K562 (cell line): ENCODE results near the gene RPLP2. TPM values are rescaled to one million over a fixed set of nuclear protein-coding genes. Genes with fewer than 3 reads are reported as not detected.
A peak's percentile ranks its signal among the peaks of the same experiment; 100 is the strongest.

Source experiments
- ARID1B ChIP-seq: fragments of 450-650 bp; IDR thresholded peaks from 2 replicates; pipeline ENCODE4 v1.6.1; 2016; ENCODE audit warnings: antibody characterized with exemption, mild to moderate bottlenecking, inconsistent platforms
- CBX3 ChIP-seq, 2 experiments: IDR thresholded peaks; 1 replicate in 1 of 2; 2 replicates in 1 of 2; pipeline ENCODE4 v1.6.1; 2012; ENCODE audit warnings: inconsistent platforms in 2 of 2, low read length in 2 of 2, borderline replicate concordance in 1 of 2, control low read depth in 1 of 2
- EP400 ChIP-seq: fragments of 450-650 bp; IDR thresholded peaks from 2 replicates; pipeline ENCODE4 v1.6.1; 2017; ENCODE audit warnings: antibody characterized with exemption, mild to moderate bottlenecking, moderate library complexity
- EWSR1 ChIP-seq: fragments of 450-650 bp; IDR thresholded peaks from 2 replicates; pipeline ENCODE4 v1.6.1; 2018; ENCODE audit warnings: borderline replicate concordance, mild to moderate bottlenecking, low read depth, moderate library complexity; ENCODE audit not compliant: partially characterized antibody
- EZH2 ChIP-seq: IDR thresholded peaks from 2 replicates; pipeline ENCODE4 v1.6.1; 2012; ENCODE audit warnings: low read depth, mild to moderate bottlenecking, inconsistent platforms, low read length, borderline replicate concordance
- FOXA1 ChIP-seq: fragments of 450-650 bp; IDR thresholded peaks from 2 replicates; pipeline ENCODE4 v1.6.1; 2016; ENCODE audit warnings: mild to moderate bottlenecking, borderline replicate concordance
- KLF16 ChIP-seq: IDR thresholded peaks from 2 replicates; pipeline ENCODE4 v1.6.1; 2016; ENCODE audit warnings: antibody characterized with exemption
- MYC ChIP-seq, 2 experiments: fragments of 250-450 bp in 1 of 2; sonication (Bioruptor Pico) in 1 of 2; IDR thresholded peaks; 2 replicates each; pipeline versions ENCODE4 v1.5.1 to v1.6.1; 2012 to 2021; ENCODE audit warnings: low read depth in 2 of 2, borderline replicate concordance in 1 of 2, improper control_type of control experiment in 1 of 2, low read length in 1 of 2, mild to moderate bottlenecking in 1 of 2, moderate library complexity in 1 of 2
- POLR2AphosphoS5 ChIP-seq: IDR thresholded peaks from 2 replicates; pipeline ENCODE4 v1.6.1; 2011; ENCODE audit warnings: mild to moderate bottlenecking, low read depth, low read length, moderate library complexity; ENCODE audit not compliant: control insufficient read depth, insufficient read depth
- SIN3A ChIP-seq, 2 experiments: fragments of 150-350 bp in 1 of 2; IDR thresholded peaks; 2 replicates each; pipeline ENCODE4 v1.6.1; 2011 to 2016; ENCODE audit warnings: borderline replicate concordance in 2 of 2, low read depth in 2 of 2, low read length in 2 of 2, mild to moderate bottlenecking in 2 of 2, moderate library complexity in 2 of 2; ENCODE audit not compliant: control insufficient read depth in 1 of 2
- TFAM ChIP-seq: fragments of 250-450 bp; sonication (Bioruptor Pico); conservative IDR thresholded peaks from 2 replicates; pipeline ENCODE4 v1.5.0; 2021; ENCODE audit warnings: mild to moderate bottlenecking, moderate library complexity
- polyA plus RNA-seq, 8 experiments: library from polyadenylated mRNA; depleted of rRNA in 4 of 8; stranded (reverse) in 5 of 8; unstranded in 3 of 8; fragments of >200 nt; fragmentation: Nextera tagmentation in 2 of 8; fragmentation: Illumina TruSeq in 1 of 8; extraction: Ambion mirVana in 2 of 8; extraction: Trizol in 1 of 8; gene quantifications; 2 replicates each; pipeline versions ENCODE4 v1.2.1 to v1.2.3, GENCODE V29; 2011 to 2014; ENCODE audit warnings: inconsistent platforms in 1 of 8, missing spikeins in 1 of 8
- total RNA-seq, 7 experiments: library from RNA; depleted of rRNA in 6 of 7; stranded (reverse); fragments of >200 nt in 6 of 7; fragmentation: Illumina TruSeq in 2 of 7; extraction: Trizol in 2 of 7; gene quantifications; 2 replicates each; pipeline versions ENCODE4 v1.2.1 to v1.2.3, GENCODE V29; 2011 to 2021; ENCODE audit warnings: low replicate concordance in 1 of 7
- TF ChIP-seq, protein P1 (sequence below): fragments of 450-650 bp; IDR thresholded peaks from 2 replicates; pipeline ENCODE4 v1.6.1; 2017; ENCODE audit warnings: antibody characterized with exemption, mild to moderate bottlenecking
- TF ChIP-seq, protein P2 (sequence below): sonication (generic); formaldehyde crosslinking; IDR thresholded peaks from 2 replicates; pipeline ENCODE4 v1.8.1; 2023; ENCODE audit warnings: mild to moderate bottlenecking, missing genetic modification reagents
- TF ChIP-seq, protein P3 (sequence below), 3 experiments: fragments of 200-800 bp in 1 of 3; sonication (Bioruptor generic) in 1 of 3; sonication (generic) in 1 of 3; formaldehyde crosslinking in 1 of 3; IDR thresholded peaks; 2 replicates each; pipeline versions ENCODE4 v1.6.1 to v1.8.0; 2016 to 2022; ENCODE audit warnings: mild to moderate bottlenecking in 2 of 3, missing compliant biosample characterization in 2 of 3, missing genetic modification characterization in 2 of 3, missing genetic modification reagents in 1 of 3
- TF ChIP-seq, protein P4 (sequence below): fragments of 450-650 bp; IDR thresholded peaks from 2 replicates; pipeline ENCODE4 v1.6.1; 2016; ENCODE audit warnings: antibody characterized with exemption

Gene RPLP2
- total and polyA plus RNA-seq, 9 of the 15 experiments (the other 6 are each of a cell fraction or from before 2014, with no cell fraction given): 528 to 3,807 (median 1,633) TPM

DNA sequence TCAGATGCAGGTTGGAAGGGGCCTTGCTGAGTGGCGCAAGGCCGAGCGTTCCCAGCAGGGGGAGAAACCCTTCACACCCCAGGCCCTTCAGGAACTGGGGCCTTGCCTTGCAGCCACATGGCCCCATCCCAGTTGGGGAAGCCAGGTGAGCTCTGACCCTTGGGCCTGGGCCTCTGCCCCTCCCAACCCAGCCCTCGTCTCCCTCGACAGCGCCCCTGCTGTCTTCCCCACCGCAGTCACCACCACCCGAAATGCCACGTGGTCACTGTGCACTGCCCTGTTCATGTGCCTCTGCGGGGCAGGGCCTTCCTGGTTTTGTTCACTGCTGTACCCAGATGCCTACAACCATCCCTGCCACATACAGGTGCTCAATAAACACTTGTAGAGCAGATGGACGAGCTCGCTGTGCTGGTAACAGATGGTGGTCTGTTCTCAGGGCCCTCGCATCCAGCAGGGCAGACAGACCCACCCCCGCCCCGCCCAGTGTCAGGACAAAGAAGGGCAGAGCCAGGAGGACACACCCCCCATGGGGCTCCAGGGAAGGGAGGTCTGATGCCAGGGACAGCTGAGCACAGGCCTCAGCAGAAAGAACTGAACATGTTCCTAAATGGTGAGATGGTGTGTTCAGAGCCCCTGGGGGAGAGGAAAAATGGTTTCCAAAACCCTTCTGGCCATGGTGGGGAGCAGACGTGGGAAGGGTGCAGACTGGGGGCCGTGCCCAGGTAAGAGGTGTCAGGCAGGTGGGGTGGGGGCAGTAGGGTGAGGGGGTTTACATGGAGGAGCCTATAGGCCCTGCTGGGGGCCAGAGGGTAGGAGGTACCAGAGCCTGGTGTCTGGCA lies 28.9 kb downstream of the RPLP2 start (continued):
- TF ChIP-seq, protein P1, sequence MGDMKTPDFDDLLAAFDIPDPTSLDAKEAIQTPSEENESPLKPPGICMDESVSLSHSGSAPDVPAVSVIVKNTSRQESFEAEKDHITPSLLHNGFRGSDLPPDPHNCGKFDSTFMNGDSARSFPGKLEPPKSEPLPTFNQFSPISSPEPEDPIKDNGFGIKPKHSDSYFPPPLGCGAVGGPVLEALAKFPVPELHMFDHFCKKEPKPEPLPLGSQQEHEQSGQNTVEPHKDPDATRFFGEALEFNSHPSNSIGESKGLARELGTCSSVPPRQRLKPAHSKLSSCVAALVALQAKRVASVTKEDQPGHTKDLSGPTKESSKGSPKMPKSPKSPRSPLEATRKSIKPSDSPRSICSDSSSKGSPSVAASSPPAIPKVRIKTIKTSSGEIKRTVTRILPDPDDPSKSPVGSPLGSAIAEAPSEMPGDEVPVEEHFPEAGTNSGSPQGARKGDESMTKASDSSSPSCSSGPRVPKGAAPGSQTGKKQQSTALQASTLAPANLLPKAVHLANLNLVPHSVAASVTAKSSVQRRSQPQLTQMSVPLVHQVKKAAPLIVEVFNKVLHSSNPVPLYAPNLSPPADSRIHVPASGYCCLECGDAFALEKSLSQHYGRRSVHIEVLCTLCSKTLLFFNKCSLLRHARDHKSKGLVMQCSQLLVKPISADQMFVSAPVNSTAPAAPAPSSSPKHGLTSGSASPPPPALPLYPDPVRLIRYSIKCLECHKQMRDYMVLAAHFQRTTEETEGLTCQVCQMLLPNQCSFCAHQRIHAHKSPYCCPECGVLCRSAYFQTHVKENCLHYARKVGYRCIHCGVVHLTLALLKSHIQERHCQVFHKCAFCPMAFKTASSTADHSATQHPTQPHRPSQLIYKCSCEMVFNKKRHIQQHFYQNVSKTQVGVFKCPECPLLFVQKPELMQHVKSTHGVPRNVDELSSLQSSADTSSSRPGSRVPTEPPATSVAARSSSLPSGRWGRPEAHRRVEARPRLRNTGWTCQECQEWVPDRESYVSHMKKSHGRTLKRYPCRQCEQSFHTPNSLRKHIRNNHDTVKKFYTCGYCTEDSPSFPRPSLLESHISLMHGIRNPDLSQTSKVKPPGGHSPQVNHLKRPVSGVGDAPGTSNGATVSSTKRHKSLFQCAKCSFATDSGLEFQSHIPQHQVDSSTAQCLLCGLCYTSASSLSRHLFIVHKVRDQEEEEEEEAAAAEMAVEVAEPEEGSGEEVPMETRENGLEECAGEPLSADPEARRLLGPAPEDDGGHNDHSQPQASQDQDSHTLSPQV: peak; percentile 40; the same call in 1 of the 2 replicates
- peak; percentile 20; the same call in 1 of the 2 replicates for TF ChIP-seq ARID1B
- TF ChIP-seq, protein P2, sequence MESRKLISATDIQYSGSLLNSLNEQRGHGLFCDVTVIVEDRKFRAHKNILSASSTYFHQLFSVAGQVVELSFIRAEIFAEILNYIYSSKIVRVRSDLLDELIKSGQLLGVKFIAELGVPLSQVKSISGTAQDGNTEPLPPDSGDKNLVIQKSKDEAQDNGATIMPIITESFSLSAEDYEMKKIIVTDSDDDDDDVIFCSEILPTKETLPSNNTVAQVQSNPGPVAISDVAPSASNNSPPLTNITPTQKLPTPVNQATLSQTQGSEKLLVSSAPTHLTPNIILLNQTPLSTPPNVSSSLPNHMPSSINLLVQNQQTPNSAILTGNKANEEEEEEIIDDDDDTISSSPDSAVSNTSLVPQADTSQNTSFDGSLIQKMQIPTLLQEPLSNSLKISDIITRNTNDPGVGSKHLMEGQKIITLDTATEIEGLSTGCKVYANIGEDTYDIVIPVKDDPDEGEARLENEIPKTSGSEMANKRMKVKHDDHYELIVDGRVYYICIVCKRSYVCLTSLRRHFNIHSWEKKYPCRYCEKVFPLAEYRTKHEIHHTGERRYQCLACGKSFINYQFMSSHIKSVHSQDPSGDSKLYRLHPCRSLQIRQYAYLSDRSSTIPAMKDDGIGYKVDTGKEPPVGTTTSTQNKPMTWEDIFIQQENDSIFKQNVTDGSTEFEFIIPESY (CRISPR knock-in tag): peak; percentile 96
- peak; percentile 81 for TF ChIP-seq EP400
- TF ChIP-seq CBX3 (IDR thresholded peaks at IDR 0.05; ENCODE audit: borderline replicate concordance in 1 of 2, low read length in 2 of 2): 0 out of 3 replicates have a peak, but pooled peaks of 1 of the 2 experiments have one; percentile 36
- no peak for TF ChIP-seq FOXA1
- TF ChIP-seq MYC (IDR thresholded peaks at IDR 0.05; ENCODE audit: low read depth, low read length): peak; percentile 86
- TF ChIP-seq MYC (CRISPR knock-in tag; IDR thresholded peaks at IDR 0.05; ENCODE audit: borderline replicate concordance, low read depth): no peak
- TF ChIP-seq SIN3A (IDR thresholded peaks at IDR 0.05; ENCODE audit: borderline replicate concordance in 2 of 2, control insufficient read depth in 1 of 2, low read depth in 2 of 2, low read length in 2 of 2): peak in 1 of 2 experiments; percentile 76; a peak in 2 of 4 replicates
- TF ChIP-seq, protein P3, sequence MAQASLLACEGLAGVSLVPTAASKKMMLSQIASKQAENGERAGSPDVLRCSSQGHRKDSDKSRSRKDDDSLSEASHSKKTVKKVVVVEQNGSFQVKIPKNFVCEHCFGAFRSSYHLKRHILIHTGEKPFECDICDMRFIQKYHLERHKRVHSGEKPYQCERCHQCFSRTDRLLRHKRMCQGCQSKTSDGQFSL (CRISPR knock-in tag; IDR thresholded peaks at IDR 0.05): peak; percentile 37; the same call in 1 of the 2 replicates
- TF ChIP-seq, protein P3 (tag; IDR thresholded peaks at IDR 0.05): no peak
- TF ChIP-seq POLR2AphosphoS5: no peak; the same call in 1 of the 2 replicates
- TF ChIP-seq EZH2: no peak
- TF ChIP-seq KLF16: no peak
- TF ChIP-seq, protein P4, sequence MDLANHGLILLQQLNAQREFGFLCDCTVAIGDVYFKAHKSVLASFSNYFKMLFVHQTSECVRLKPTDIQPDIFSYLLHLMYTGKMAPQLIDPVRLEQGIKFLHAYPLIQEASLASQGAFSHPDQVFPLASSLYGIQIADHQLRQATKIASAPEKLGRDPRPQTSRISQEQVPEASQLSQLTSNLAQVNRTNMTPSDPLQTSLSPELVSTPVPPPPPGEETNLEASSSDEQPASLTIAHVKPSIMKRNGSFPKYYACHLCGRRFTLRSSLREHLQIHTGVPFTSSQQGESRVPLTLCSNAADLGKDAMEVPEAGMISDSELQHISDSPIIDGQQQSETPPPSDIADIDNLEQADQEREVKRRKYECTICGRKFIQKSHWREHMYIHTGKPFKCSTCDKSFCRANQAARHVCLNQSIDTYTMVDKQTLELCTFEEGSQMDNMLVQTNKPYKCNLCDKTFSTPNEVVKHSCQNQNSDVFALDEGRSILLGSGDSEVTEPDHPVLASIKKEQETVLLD: peak; percentile 32; the same call in 1 of the 2 replicates
- TF ChIP-seq EWSR1: no peak
- TF ChIP-seq TFAM (CRISPR knock-in tag): no peak
